Gastrocnemius medialis (tissue), 4 donors: ENCODE data around the gene E2F8. TPM values are rescaled to one million over a fixed set of nuclear protein-coding genes. Genes with fewer than 3 reads are reported as not detected.

Experiments
- ATAC-seq, 2 donors: fragments of 150-250 bp; one replicate each; pipeline ENCODE4 v1.9.1; 2016
- DNase-seq, 2 donors: peaks; one replicate each; pipeline ENCODE4 v3.0.0-alpha.2; 2019
- H3K27ac ChIP-seq, 4 donors: fragments of 200-600 bp; sonication (generic); 1 replicate in 1 of 4; 2 replicates in 3 of 4; pipeline ENCODE4 v1.5.1; 2016 to 2018; ENCODE audit warnings: mild to moderate bottlenecking in 2 of 4, moderate library complexity in 1 of 4
- H3K27me3 ChIP-seq, 3 donors: fragments of 200-600 bp; sonication (generic) in 2 of 3; 1 replicate in 1 of 3; 2 replicates in 2 of 3; pipeline versions ENCODE4 v1.5.1 to v1.6.0; 2016 to 2019; ENCODE audit warnings: mild to moderate bottlenecking in 1 of 3, moderate library complexity in 1 of 3
- H3K36me3 ChIP-seq, 2 donors: fragments of 200-600 bp; sonication (generic) in 1 of 2; one replicate each; pipeline ENCODE4 v1.5.1; 2017 to 2018
- H3K4me1 ChIP-seq, 2 donors: fragments of 200-600 bp; sonication (generic) in 1 of 2; one replicate each; pipeline ENCODE4 v1.5.1; 2016 to 2017; ENCODE audit warnings: mild to moderate bottlenecking in 2 of 2
- H3K4me3 ChIP-seq, 4 donors: fragments of 200-600 bp; sonication (generic) in 3 of 4; 1 replicate in 1 of 4; 2 replicates in 3 of 4; pipeline ENCODE4 v1.5.1; 2016 to 2019; ENCODE audit warnings: mild to moderate bottlenecking in 2 of 4
- H3K9me3 ChIP-seq, 3 donors: fragments of 200-600 bp; sonication (generic) in 2 of 3; 1 replicate in 1 of 3; 2 replicates in 2 of 3; pipeline ENCODE4 v1.5.1; 2016 to 2019
- CTCF ChIP-seq, 5 experiments: fragments of 450-650 bp in 3 of 5; fragments of 200-600 bp in 2 of 5; sonication (generic) in 2 of 5; IDR thresholded peaks in 4 of 5; conservative IDR thresholded peaks in 1 of 5; 1 replicate in 4 of 5; 2 replicates in 1 of 5; pipeline ENCODE4 v1.5.1; 2016 to 2019; ENCODE audit warnings: antibody characterized with exemption in 5 of 5, mild to moderate bottlenecking in 3 of 5, moderate library complexity in 3 of 5
- POLR2A ChIP-seq, 2 donors: fragments of 450-650 bp; IDR thresholded peaks; one replicate each; pipeline ENCODE4 v1.6.1; 2017; ENCODE audit warnings: antibody characterized with exemption in 2 of 2, mild to moderate bottlenecking in 2 of 2, moderate library complexity in 2 of 2
- in situ Hi-C, 4 donors: fragments of 200-750 bp; cut with MboI; loops; one replicate each; pipeline versions ENCODE4 v1.15.0 to v1.8.0; 2017; ENCODE audit warnings: low sequenced_read_pairs in 4 of 4
- intact Hi-C: fragments of 100-400 bp; cut with DNase I; formaldehyde crosslinking; loops from one replicate; pipeline ENCODE4 v1.15.1; 2023; ENCODE audit warnings: low total_unique reads
- total RNA-seq, 4 donors: library from RNA; depleted of rRNA; stranded (reverse); fragments of >200 nt; gene quantifications; one replicate each; pipeline versions ENCODE4 v1.1.0 to v1.2.3, GENCODE V29; 2016

Gene E2F8
- total RNA-seq, 4 donors from 2014 or later: 0.39 to 0.80 (median 0.78) TPM; not detected in 1

- in situ Hi-C loops (no loop called here), intact Hi-C loops (no loop called here)
- DNase-seq (no peak), ATAC-seq (no peak)
- Histone ChIP-seq H3K27me3 (no peaks in the 10 kb centered on the region), H3K27ac (no peak overlapping the region), H3K4me3 (no peak overlapping the region), H3K9me3 (no peaks in the 10 kb centered on the region), H3K36me3 (no peaks in the 10 kb centered on the region), H3K4me1 (peaks cover 34 to 36% of the 10 kb centered on the region in 2 donors)
- no peak for TF ChIP-seq POLR2A (IDR thresholded peaks at IDR 0.05)
- TF ChIP-seq CTCF (IDR thresholded peaks at IDR 0.05 in 4 of 5, conservative IDR thresholded peaks at IDR 0.05 in 1 of 5): no peak
These were observed 35.9 kb downstream of the E2F8 start for GRCh38 chr11:19204836-19205235.

- intact Hi-C loops: loop anchor here (1.0 kb wide), 2 partner anchors 16 to 31 kb away; no protein-coding TSS in a partner anchor
These were observed 38.8 kb downstream of the E2F8 start, which contains the start of gene CSRP3 for GRCh38 chr11:19201737-19202605. CSRP3 (minus strand) TSS chr11:19201983; CDS start chr11:19192448, 9,535 bp downstream.

GRCh38 chr11:19200410-19201201, 40.1 kb downstream of the E2F8 start:
- Histone ChIP-seq H3K4me3 (peak overlapping the region in 3 of 4 donors; percentile 34 to 42 (median 37)), H3K9me3 (no peaks in the 10 kb centered on the region), H3K27ac (peak overlapping the region; percentile 90 to 94 (median 94)), H3K4me1 (peaks cover 39 to 45% of the 10 kb centered on the region in 2 donors), H3K36me3 (no peaks in the 10 kb centered on the region), H3K27me3 (no peaks in the 10 kb centered on the region)
- in situ Hi-C loops: no loop called here
- TF ChIP-seq CTCF (IDR thresholded peaks at IDR 0.05 in 4 of 5, conservative IDR thresholded peaks at IDR 0.05 in 1 of 5) (no peak), POLR2A (IDR thresholded peaks at IDR 0.05) (peak in 1 of 2 donors; percentile 2)
- ATAC-seq (peak; percentile 65 to 69), DNase-seq (peak; percentile 63 to 74)
- intact Hi-C loops: no loop called here

More at GRCh38 chr11:19201737-19202605, 38.8 kb downstream of the E2F8 start, which contains the start of gene CSRP3:
- H3K9me3 ChIP-seq: no peaks in the 10 kb centered on the region
- in situ Hi-C loops: no loop called here
- no peaks in the 10 kb centered on the region for H3K27me3 ChIP-seq
- peak; percentile 86 to 91 for ATAC-seq
- no peaks in the 10 kb centered on the region for H3K36me3 ChIP-seq
- peak within 1 kb of the TSS; percentile 30 to 42 (median 36) for H3K4me3 ChIP-seq
- peak; percentile 71 to 84 for DNase-seq
- H3K27ac ChIP-seq: peak within 1 kb of the TSS; percentile 90 to 94 (median 94)
- TF ChIP-seq POLR2A (IDR thresholded peaks at IDR 0.05) (peak; percentile 43 to 66), CTCF (IDR thresholded peaks at IDR 0.05 in 4 of 5, conservative IDR thresholded peaks at IDR 0.05 in 1 of 5) (peak in 1 of 5 experiments; percentile 13)
- peaks cover 37 to 39% of the 10 kb centered on the region in 2 donors for H3K4me1 ChIP-seq

- H3K27ac ChIP-seq: peak overlapping the region; percentile 90 to 94 (median 94)
- intact Hi-C loops: no loop called here
- ATAC-seq: no peak
- H3K4me1 ChIP-seq: peaks cover 45 to 54% of the 10 kb centered on the region in 2 donors
- H3K9me3 ChIP-seq: no peaks in the 10 kb centered on the region
- DNase-seq: no peak
- in situ Hi-C loops: no loop called here
- H3K4me3 ChIP-seq: peak overlapping the region in 1 of 4 donors; percentile 42
- H3K36me3 ChIP-seq: no peaks in the 10 kb centered on the region
- no peak for TF ChIP-seq CTCF (IDR thresholded peaks at IDR 0.05 in 4 of 5, conservative IDR thresholded peaks at IDR 0.05 in 1 of 5)
- no peak for TF ChIP-seq POLR2A (IDR thresholded peaks at IDR 0.05)
- no peaks in the 10 kb centered on the region for H3K27me3 ChIP-seq
These were observed 41.0 kb downstream of the E2F8 start for GRCh38 chr11:19199771-19200170.
